GM23338 (cell line): Measurements from ENCODE around the gene CNBD2.

Experiments used
- CREB1 ChIP-seq: fragments of 250-450 bp; sonication (Bioruptor Pico); IDR thresholded peaks from 2 replicates; pipeline ENCODE4 v1.5.0; 2020; ENCODE audit warnings: low read depth, mild to moderate bottlenecking, moderate library complexity
- CTCF ChIP-seq, 2 experiments: fragments of 200-600 bp in 1 of 2; sonication (generic) in 1 of 2; conservative IDR thresholded peaks; 2 replicates each; pipeline versions ENCODE4 v1.5.1 to v1.6.1; 2016 to 2017; ENCODE audit warnings: antibody characterized with exemption in 2 of 2, low read depth in 2 of 2, mild to moderate bottlenecking in 2 of 2, moderate library complexity in 1 of 2
- EZH2 ChIP-seq: fragments of 200-600 bp; sonication (generic); IDR thresholded peaks from one replicate; pipeline ENCODE4 v1.8.0; 2017; ENCODE audit warnings: antibody characterized with exemption, mild to moderate bottlenecking, low read depth; ENCODE audit not compliant: unreplicated experiment
- EZH2phosphoT487 ChIP-seq: fragments of 200-600 bp; sonication (generic); IDR thresholded peaks from one replicate; pipeline ENCODE4 v1.8.1; 2018; ENCODE audit warnings: antibody characterized with exemption; ENCODE audit not compliant: unreplicated experiment
- POLR2AphosphoS5 ChIP-seq: IDR thresholded peaks from 2 replicates; pipeline ENCODE4 v1.6.1; 2016; ENCODE audit warnings: antibody characterized with exemption, low read depth

GRCh38 chr20:35994994-35995453 is 26.6 kb downstream of the CNBD2 start:
- TF ChIP-seq CTCF (conservative IDR thresholded peaks at IDR 0.05; ENCODE audit: low read depth in 2 of 2) = peak; percentile 83 to 96
- TF ChIP-seq EZH2phosphoT487 = no peak
- no peak for TF ChIP-seq POLR2AphosphoS5
- no peak for TF ChIP-seq EZH2
- TF ChIP-seq CREB1 (CRISPR knock-in tag) = peak; percentile 31; the same call in 1 of the 2 replicates
